HepG2 (cell line): ENCODE data around the gene RGS6. TPM values are rescaled to one million over a fixed set of nuclear protein-coding genes. Genes with fewer than 3 reads are reported as not detected.

ENCODE experiments used
- ATAC-seq: fragments of 200-7000 bp; cut with Tn5 transposase; 3 replicates; pipeline ENCODE4 v1.9.1; 2020; ENCODE audit warnings: mild to moderate bottlenecking, moderate library complexity
- BruUV-seq: library from RNA; stranded (reverse); fragments of 400-500 nt; replicated peaks from 2 replicates; lab custom pipeline; 2021; lab: Mats Ljungman, UMichigan
- CTCF ChIA-PET: fragments of 300-600 bp; formaldehyde crosslinking; extraction: SDS; loops from one replicate; lab custom pipeline; 2021; ENCODE audit warnings: low total read pairs, inconsistent platforms, low intra/inter-chr PET ratio; lab: Yijun Ruan, JAX
- POLR2A ChIA-PET: fragments of 350-600 bp; sonication (Branson Sonifier 250); formaldehyde crosslinking; loops from one replicate; lab custom pipeline; 2020; ENCODE audit warnings: antibody characterized with exemption, inconsistent platforms; lab: Yijun Ruan, JAX
- DNase-seq: peaks from one replicate; pipeline ENCODE4 v3.0.0-alpha.2; 2015; ENCODE audit warnings: low spot score
- FAIRE-seq: peaks from 3 replicates; lab custom pipeline; 2011; peaks lifted over from hg19 to GRCh38; lab: Jason Lieb, UNC
- H2AFZ ChIP-seq: one replicate; pipeline ENCODE4 v1.6.1; 2011; ENCODE audit warnings: low read length, inconsistent platforms
- H3K27ac ChIP-seq: fragments of 300-600 bp; 3 replicates; pipeline ENCODE4 v1.8.0; 2011; ENCODE audit warnings: mixed run types, mild to moderate bottlenecking, mixed read lengths, low read length, inconsistent platforms; ENCODE audit not compliant: insufficient read depth; ENCODE audit errors: extremely low read length
- H3K27me3 ChIP-seq, 2 experiments: fragments of 200-600 bp in 1 of 2; 2 replicates in 1 of 2; 3 replicates in 1 of 2; pipeline versions ENCODE4 v1.6.0 to v1.8.0; 2011; ENCODE audit warnings: low read length in 2 of 2, mild to moderate bottlenecking in 2 of 2, moderate library complexity in 2 of 2, inconsistent platforms in 1 of 2; ENCODE audit not compliant: insufficient read depth in 2 of 2, control insufficient read depth in 1 of 2
- H3K36me3 ChIP-seq, 2 experiments: fragments of 200-600 bp in 1 of 2; replicated peaks in 1 of 2; 2 replicates in 1 of 2; 3 replicates in 1 of 2; pipeline versions ENCODE4 v1.5.1 to v1.8.0; 2011; ENCODE audit warnings: low read length in 2 of 2, inconsistent platforms in 1 of 2; ENCODE audit not compliant: insufficient read depth in 2 of 2, control insufficient read depth in 1 of 2
- H3K4me1 ChIP-seq: 2 replicates; pipeline ENCODE4 v1.5.1; 2012; ENCODE audit warnings: low read length, inconsistent platforms; ENCODE audit not compliant: insufficient read depth
- H3K4me2 ChIP-seq: 2 replicates; pipeline ENCODE4 v1.6.0; 2011; ENCODE audit warnings: low read depth, low read length, inconsistent platforms
- H3K4me3 ChIP-seq, 3 experiments: fragments of 200-600 bp in 1 of 3; sonication (generic), shearing (Covaris generic) in 1 of 3; replicated peaks in 1 of 3; 2 replicates each; pipeline ENCODE4 v1.5.1; 2011 to 2016; ENCODE audit warnings: low read length in 3 of 3, inconsistent platforms in 2 of 3, low read depth in 2 of 3, mild to moderate bottlenecking in 2 of 3, control low read depth in 1 of 3, mixed read lengths in 1 of 3; ENCODE audit not compliant: insufficient read depth in 1 of 3
- H3K79me2 ChIP-seq: one replicate; pipeline ENCODE4 v1.6.1; 2011; ENCODE audit warnings: low read length, inconsistent platforms; ENCODE audit not compliant: insufficient read depth
- H3K9ac ChIP-seq: 2 replicates; pipeline ENCODE4 v1.6.0; 2011; ENCODE audit warnings: mild to moderate bottlenecking, low read depth, low read length, inconsistent platforms; ENCODE audit not compliant: insufficient read depth
- H3K9me3 ChIP-seq: 2 replicates; pipeline ENCODE4 v1.5.1; 2012; ENCODE audit warnings: mild to moderate bottlenecking, low read length
- H4K20me1 ChIP-seq: 2 replicates; pipeline ENCODE4 v1.6.0; 2011; ENCODE audit warnings: inconsistent platforms, mild to moderate bottlenecking, low read length, moderate library complexity; ENCODE audit not compliant: insufficient read depth
- MAFF ChIP-seq: IDR thresholded peaks from 2 replicates; pipeline ENCODE4 v1.6.1; 2011; ENCODE audit warnings: low read depth, low read length, improper control_type of control experiment
- MAFK ChIP-seq, 2 experiments: IDR thresholded peaks in 1 of 2; conservative IDR thresholded peaks in 1 of 2; 2 replicates each; pipeline ENCODE4 v1.6.1; 2011; ENCODE audit warnings: improper control_type of control experiment in 2 of 2, low read length in 2 of 2
- NFKB2 ChIP-seq: sonication (generic); formaldehyde crosslinking; IDR thresholded peaks from 2 replicates; pipeline ENCODE4 v1.4.0; 2020; ENCODE audit warnings: missing genetic modification reagents, borderline replicate concordance
- PHF21A ChIP-seq: sonication (generic); formaldehyde crosslinking; IDR thresholded peaks from 2 replicates; pipeline ENCODE4 v1.5.0; 2020; ENCODE audit warnings: mild to moderate bottlenecking, missing genetic modification reagents
- WGBS: methylation state at CpG from one replicate; pipeline ENCODE4 v1.1.6; 2017; ENCODE audit warnings: low lambda C conversion rate; 5-methylcytosine and 5-hydroxymethylcytosine counted together
- in situ Hi-C: cut with HindIII; loops from 2 replicates; pipeline ENCODE4 v1.10.0; 2017; ENCODE audit warnings: low pct_unique_long_range_greater_than_20kb; ENCODE audit not compliant: extremely low pct_ligation_motif_present
- intact Hi-C: fragments of 100-400 bp; cut with micrococcal nuclease; formaldehyde crosslinking; loops from one replicate; pipeline ENCODE4 v1.10.0; 2022; ENCODE audit not compliant: unreplicated experiment
- polyA plus RNA-seq, 8 experiments: library from polyadenylated mRNA; depleted of rRNA in 3 of 8; stranded (reverse) in 7 of 8; unstranded in 1 of 8; fragments of >200 nt; fragmentation: Illumina TruSeq in 4 of 8; extraction: Trizol in 4 of 8; gene quantifications; 2 replicates each; pipeline versions ENCODE4 v1.2.1 to v1.2.3, GENCODE V29; 2011 to 2016; ENCODE audit warnings: low read depth in 4 of 8, missing spikeins in 1 of 8, mixed read lengths in 1 of 8; ENCODE audit not compliant: insufficient read depth in 1 of 8
- total RNA-seq, 5 experiments: library from RNA; depleted of rRNA; stranded (reverse); fragments of >200 nt; fragmentation: Illumina TruSeq; extraction: Trizol; gene quantifications; 2 replicates each; pipeline ENCODE4 v1.2.3, GENCODE V29; 2016; ENCODE audit warnings: low read depth in 1 of 5
- TF ChIP-seq, protein P1 (sequence below): IDR thresholded peaks from 2 replicates; pipeline ENCODE4 v1.6.1; 2016

Gene RGS6
- total and polyA plus RNA-seq, 2 of the 13 experiments (the other 11 are each of a cell fraction or from before 2014, with no cell fraction given), result not detected

- H4K20me1 ChIP-seq, result no peaks in the 10 kb centered on the region
- no peak for FAIRE-seq
- no peak overlapping the region for H2AFZ ChIP-seq
- intact Hi-C loops (no loop called here), in situ Hi-C loops (no loop called here)
- ATAC-seq, result no peak
- no TSS peak for BruUV-seq
- H3K27ac ChIP-seq, result no peak overlapping the region
- H3K27me3 ChIP-seq, result no peaks in the 10 kb centered on the region; a peak in 1 of 5 replicates
- no peaks in the 10 kb centered on the region for H3K36me3 ChIP-seq
- no peak for DNase-seq
- no peak overlapping the region for H3K9ac ChIP-seq
- under 1% methylated on average over 3 of the region's 3 CpGs for WGBS
- CTCF ChIA-PET, result no interaction called here
- no peaks in the 10 kb centered on the region for H3K9me3 ChIP-seq
- H3K4me3 ChIP-seq, result no peak overlapping the region
- H3K4me2 ChIP-seq, result no peak overlapping the region
- no peaks in the 10 kb centered on the region for H3K4me1 ChIP-seq
- TF ChIP-seq NFKB2 (no peak), MAFF (0 out of 2 replicates have a peak, but pooled peaks have one; percentile 15), MAFK (conservative IDR thresholded peaks at IDR 0.05 in 1 of 2, IDR thresholded peaks at IDR 0.05 in 1 of 2; ENCODE audit: low read length in 2 of 2) (peak; percentile 28 to 56; a peak in 3 of 4 replicates)
- TF ChIP-seq, protein P1, sequence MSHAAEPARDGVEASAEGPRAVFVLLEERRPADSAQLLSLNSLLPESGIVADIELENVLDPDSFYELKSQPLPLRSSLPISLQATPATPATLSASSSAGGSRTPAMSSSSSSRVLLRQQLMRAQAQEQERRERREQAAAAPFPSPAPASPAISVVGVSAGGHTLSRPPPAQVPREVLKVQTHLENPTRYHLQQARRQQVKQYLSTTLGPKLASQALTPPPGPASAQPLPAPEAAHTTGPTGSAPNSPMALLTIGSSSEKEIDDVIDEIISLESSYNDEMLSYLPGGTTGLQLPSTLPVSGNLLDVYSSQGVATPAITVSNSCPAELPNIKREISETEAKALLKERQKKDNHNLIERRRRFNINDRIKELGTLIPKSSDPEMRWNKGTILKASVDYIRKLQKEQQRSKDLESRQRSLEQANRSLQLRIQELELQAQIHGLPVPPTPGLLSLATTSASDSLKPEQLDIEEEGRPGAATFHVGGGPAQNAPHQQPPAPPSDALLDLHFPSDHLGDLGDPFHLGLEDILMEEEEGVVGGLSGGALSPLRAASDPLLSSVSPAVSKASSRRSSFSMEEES (CRISPR knock-in tag), result no peak
- POLR2A ChIA-PET, result no interaction called here
- H3K79me2 ChIP-seq, result no peaks in the 10 kb centered on the region
These were observed 64.4 kb downstream of the RGS6 start for GRCh38 chr14:71996610-71997009.

DNA sequence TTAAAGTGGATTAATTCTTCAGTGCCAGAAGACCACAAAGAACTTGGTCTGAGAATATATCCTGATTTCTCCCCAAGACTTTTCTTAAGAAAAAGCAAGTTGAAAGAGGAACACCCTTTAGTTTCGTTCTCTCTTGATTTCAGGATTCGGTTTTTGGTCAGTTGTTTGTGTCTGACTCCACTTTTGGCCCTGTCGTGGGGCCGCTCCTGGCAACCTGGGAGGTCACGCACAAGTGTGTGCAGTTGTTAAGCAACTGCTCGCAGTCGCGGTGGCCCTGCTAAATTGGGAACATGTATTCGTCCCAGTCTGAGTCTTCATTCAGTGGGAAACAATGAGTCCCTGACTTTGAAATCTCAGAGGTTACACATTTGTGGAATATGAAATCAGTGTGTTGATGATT, 68.7 kb downstream of the RGS6 start:
- H3K9ac ChIP-seq, result no peak overlapping the region
- DNase-seq (no peak), FAIRE-seq (no peak), ATAC-seq (no peak)
- ChIA-PET POLR2A (no interaction called here), CTCF (no interaction called here)
- in situ Hi-C loops (no loop called here), intact Hi-C loops (no loop called here)
- WGBS, result 41% methylated on average over 9 of the region's 9 CpGs
- no TSS peak for BruUV-seq
- no peak overlapping the region for H3K4me2 ChIP-seq
- H3K79me2 ChIP-seq, result no peaks in the 10 kb centered on the region
- H2AFZ ChIP-seq, result no peak overlapping the region
- no peaks in the 10 kb centered on the region for H3K27me3 ChIP-seq
- no peaks in the 10 kb centered on the region for H4K20me1 ChIP-seq
- H3K27ac ChIP-seq, result no peak overlapping the region
- no peaks in the 10 kb centered on the region for H3K36me3 ChIP-seq
- H3K4me1 ChIP-seq, result no peaks in the 10 kb centered on the region
- no peaks in the 10 kb centered on the region for H3K9me3 ChIP-seq
- no peak overlapping the region for H3K4me3 ChIP-seq
- TF ChIP-seq PHF21A (CRISPR knock-in tag), result no peak
